Tibial nerve (tissue), 4 donors: ENCODE results near the gene GABBR2. TPM values are rescaled to one million over a fixed set of nuclear protein-coding genes. Genes with fewer than 3 reads are reported as not detected.

Source experiments
- DNase-seq, 2 donors: peaks; one replicate each; pipeline ENCODE4 v3.0.0-alpha.2; 2019; ENCODE audit warnings: low spot score in 2 of 2
- H3K27ac ChIP-seq, 4 donors: fragments of 200-600 bp; sonication (generic) in 3 of 4; one replicate each; pipeline ENCODE4 v1.5.1; 2017 to 2019; ENCODE audit warnings: mild to moderate bottlenecking in 1 of 4
- H3K27me3 ChIP-seq, 2 donors: fragments of 200-600 bp; sonication (generic) in 1 of 2; one replicate each; pipeline versions ENCODE4 v1.5.1 to v1.6.0; 2017 to 2019
- H3K36me3 ChIP-seq, 3 donors: fragments of 200-600 bp; sonication (generic); one replicate each; pipeline ENCODE4 v1.5.1; 2018 to 2019
- H3K4me1 ChIP-seq, 4 donors: fragments of 200-600 bp; sonication (generic) in 3 of 4; one replicate each; pipeline ENCODE4 v1.5.1; 2017 to 2019
- H3K4me3 ChIP-seq, 4 donors: fragments of 200-600 bp; sonication (generic) in 3 of 4; one replicate each; pipeline ENCODE4 v1.5.1; 2017 to 2019; ENCODE audit warnings: mild to moderate bottlenecking in 1 of 4, moderate library complexity in 1 of 4
- H3K9me3 ChIP-seq, 4 donors: fragments of 200-600 bp; sonication (generic) in 3 of 4; one replicate each; pipeline ENCODE4 v1.5.1; 2017 to 2019
- CTCF ChIP-seq, 5 experiments: fragments of 200-600 bp in 3 of 5; fragments of 450-650 bp in 2 of 5; sonication (generic) in 3 of 5; IDR thresholded peaks; one replicate each; pipeline ENCODE4 v1.5.1; 2016 to 2019; ENCODE audit warnings: antibody characterized with exemption in 5 of 5, mild to moderate bottlenecking in 3 of 5, moderate library complexity in 2 of 5
- EP300 ChIP-seq, 2 donors: sonication (generic); formaldehyde crosslinking; IDR thresholded peaks; one replicate each; pipeline ENCODE4 v1.6.1; 2017; ENCODE audit warnings: antibody characterized with exemption in 2 of 2, mild to moderate bottlenecking in 1 of 2
- POLR2A ChIP-seq, 2 donors: fragments of 450-650 bp; IDR thresholded peaks; one replicate each; pipeline ENCODE4 v1.6.1; 2017; ENCODE audit warnings: antibody characterized with exemption in 2 of 2, mild to moderate bottlenecking in 2 of 2, moderate library complexity in 2 of 2
- WGBS, 2 donors: methylation state at CpG; one replicate each; pipeline ENCODE4 v1.1.5; 2018; 5-methylcytosine and 5-hydroxymethylcytosine counted together
- total RNA-seq, 4 donors: library from RNA; depleted of rRNA; stranded (reverse); fragments of >200 nt; gene quantifications; one replicate each; pipeline ENCODE4 v1.1.0, GENCODE V29; 2016

The GABBR2 gene
- total RNA-seq, 4 donors from 2014 or later: 0.20 to 0.22 TPM; not detected in 2

- TF ChIP-seq CTCF (IDR thresholded peaks at IDR 0.05) (no peak), EP300 (IDR thresholded peaks at IDR 0.05) (no peak), POLR2A (IDR thresholded peaks at IDR 0.05) (no peak)
- Histone ChIP-seq H3K4me3 (no peak overlapping the region), H3K27me3 (no peaks in the 10 kb centered on the region), H3K9me3 (no peaks in the 10 kb centered on the region), H3K36me3 (no peaks in the 10 kb centered on the region), H3K4me1 (peaks cover 0 to 15% (median 0%) of the 10 kb centered on the region in 4 donors), H3K27ac (no peak overlapping the region)
- DNase-seq: no peak
- WGBS, 2 donors: 72 to 77% methylated on average over 3 of the region's 3 CpGs
Measured at GRCh38 chr9:98326459-98327248, 382.1 kb downstream of the GABBR2 start.

GRCh38 chr9:98324801-98325200 is 383.9 kb downstream of the GABBR2 start:
- no peak for DNase-seq
- Histone ChIP-seq H3K4me1 (peaks cover 0 to 15% (median 0%) of the 10 kb centered on the region in 4 donors), H3K27me3 (no peaks in the 10 kb centered on the region), H3K36me3 (no peaks in the 10 kb centered on the region), H3K9me3 (no peaks in the 10 kb centered on the region), H3K27ac (no peak overlapping the region), H3K4me3 (no peak overlapping the region)
- WGBS, 2 donors: 69 to 78% methylated on average over 6 of the region's 6 CpGs
- TF ChIP-seq EP300 (IDR thresholded peaks at IDR 0.05): no peak
- TF ChIP-seq POLR2A (IDR thresholded peaks at IDR 0.05): no peak
- TF ChIP-seq CTCF (IDR thresholded peaks at IDR 0.05): no peak

- WGBS, 2 donors: 74 to 85% methylated on average over 6 of the region's 6 CpGs
- peaks cover 0 to 15% (median 0%) of the 10 kb centered on the region in 4 donors for H3K4me1 ChIP-seq
- DNase-seq: no peak
- H3K27ac ChIP-seq: peak overlapping the region in 1 of 4 donors; percentile 26
- no peaks in the 10 kb centered on the region for H3K36me3 ChIP-seq
- H3K9me3 ChIP-seq: no peaks in the 10 kb centered on the region
- no peak overlapping the region for H3K4me3 ChIP-seq
- TF ChIP-seq CTCF (IDR thresholded peaks at IDR 0.05) (no peak), POLR2A (IDR thresholded peaks at IDR 0.05) (no peak), EP300 (IDR thresholded peaks at IDR 0.05) (no peak)
- no peaks in the 10 kb centered on the region for H3K27me3 ChIP-seq
Measured at GRCh38 chr9:98323831-98324135, 385.0 kb downstream of the GABBR2 start.

- peaks cover 0 to 15% (median 0%) of the 10 kb centered on the region in 4 donors for H3K4me1 ChIP-seq
- no peaks in the 10 kb centered on the region for H3K9me3 ChIP-seq
- 85 to 92% methylated on average over 9 to 11 of the region's 11 CpGs for WGBS, 2 donors
- peak overlapping the region in 1 of 4 donors; percentile 26 for H3K27ac ChIP-seq
- TF ChIP-seq POLR2A (IDR thresholded peaks at IDR 0.05) (no peak), EP300 (IDR thresholded peaks at IDR 0.05) (no peak), CTCF (IDR thresholded peaks at IDR 0.05) (no peak)
- no peak for DNase-seq
- no peaks in the 10 kb centered on the region for H3K36me3 ChIP-seq
- no peaks in the 10 kb centered on the region for H3K27me3 ChIP-seq
- no peak overlapping the region for H3K4me3 ChIP-seq
Measured at GRCh38 chr9:98323051-98323830, 385.5 kb downstream of the GABBR2 start.

- WGBS, 2 donors: 89 to 94% methylated on average over 4 of the region's 4 CpGs
- no peak for TF ChIP-seq EP300 (IDR thresholded peaks at IDR 0.05)
- TF ChIP-seq POLR2A (IDR thresholded peaks at IDR 0.05): no peak
- TF ChIP-seq CTCF (IDR thresholded peaks at IDR 0.05): no peak
- Histone ChIP-seq H3K4me1 (peaks cover 0 to 15% (median 0%) of the 10 kb centered on the region in 4 donors), H3K27ac (no peak overlapping the region), H3K27me3 (no peaks in the 10 kb centered on the region), H3K4me3 (no peak overlapping the region), H3K9me3 (no peaks in the 10 kb centered on the region), H3K36me3 (no peaks in the 10 kb centered on the region)
- DNase-seq: no peak
Measured at GRCh38 chr9:98321269-98321668, 387.5 kb downstream of the GABBR2 start.
